Stimulated activated CD8-positive, alpha-beta memory T cell treated with anti-CD3 and anti-CD28 coated beads, Interleukin-4, amount 100 ng/mL, for 4 hours (primary cell): ENCODE measurements around the gene ATP13A4.
"Not testable (repeated sequence)": the region's sequence is repeated elsewhere in the genome, so short reads cannot be mapped to it uniquely, and the experiment has no call there.

Experiments
- DNase-seq, 2 donors: peaks; one replicate each; pipeline ENCODE4 v3.0.0-alpha.2; 2020; ENCODE audit warnings: low read depth in 2 of 2, low spot score in 1 of 2

The ATP13A4 gene

DNA sequence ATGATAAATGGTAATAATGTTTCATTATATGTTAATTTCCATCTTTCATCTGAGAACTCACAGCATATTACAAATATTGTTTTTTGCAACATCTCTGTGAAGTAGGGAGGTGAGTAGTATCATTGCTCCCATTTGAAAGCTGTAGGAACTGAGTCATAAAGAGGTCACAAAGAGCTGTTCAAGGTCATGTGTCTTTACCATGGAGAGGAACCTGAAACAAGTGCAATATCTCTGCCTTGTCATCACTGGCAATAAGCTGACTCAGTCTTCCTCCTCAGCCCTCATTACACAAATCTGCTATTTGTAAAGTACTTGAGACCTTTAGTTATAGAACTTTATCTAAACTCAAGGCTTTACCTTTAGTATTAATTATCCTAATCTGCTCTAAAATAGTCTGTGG lies 4.4 kb upstream of the ATP13A4 start:
- no peak for DNase-seq

DNA sequence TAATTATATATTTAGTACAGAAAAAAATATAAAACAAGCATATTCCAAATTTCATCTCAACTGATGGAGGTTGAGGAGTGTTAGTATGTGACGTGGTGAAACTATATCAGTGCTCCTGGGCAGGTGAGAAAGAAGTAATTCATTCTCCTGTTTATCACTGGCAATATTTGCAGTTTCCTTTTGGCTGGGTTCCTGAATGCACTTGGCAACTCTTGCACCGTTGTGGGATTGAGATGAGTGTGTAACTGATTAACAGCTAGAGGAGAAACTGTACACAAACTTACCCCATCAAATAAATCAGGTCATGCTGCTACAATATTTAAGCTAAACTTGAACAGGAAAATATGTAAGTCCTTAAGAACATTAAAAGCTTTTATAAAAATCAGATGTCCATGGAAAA lies 2.1 kb upstream of the ATP13A4 start:
- no peak for DNase-seq

DNA sequence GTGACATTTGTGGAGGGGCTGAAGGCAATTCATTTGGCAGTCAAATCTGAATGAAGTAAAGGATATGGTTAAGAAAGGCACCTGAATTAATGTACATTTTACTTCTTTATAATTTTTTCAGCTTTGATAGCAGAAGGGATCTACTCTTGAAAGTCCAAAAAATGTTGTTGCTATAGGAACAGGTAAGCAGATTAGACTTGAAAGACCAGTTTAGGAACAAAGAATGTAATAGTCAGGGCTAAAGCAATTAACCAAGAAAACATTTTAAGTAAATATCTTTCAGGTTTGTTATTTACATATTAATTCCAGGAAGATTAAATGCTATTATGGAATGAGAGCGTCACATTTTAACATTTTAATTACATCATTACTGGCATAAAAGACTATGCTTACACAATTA lies 1.1 kb downstream of the ATP13A4 start:
- no peak for DNase-seq

DNA sequence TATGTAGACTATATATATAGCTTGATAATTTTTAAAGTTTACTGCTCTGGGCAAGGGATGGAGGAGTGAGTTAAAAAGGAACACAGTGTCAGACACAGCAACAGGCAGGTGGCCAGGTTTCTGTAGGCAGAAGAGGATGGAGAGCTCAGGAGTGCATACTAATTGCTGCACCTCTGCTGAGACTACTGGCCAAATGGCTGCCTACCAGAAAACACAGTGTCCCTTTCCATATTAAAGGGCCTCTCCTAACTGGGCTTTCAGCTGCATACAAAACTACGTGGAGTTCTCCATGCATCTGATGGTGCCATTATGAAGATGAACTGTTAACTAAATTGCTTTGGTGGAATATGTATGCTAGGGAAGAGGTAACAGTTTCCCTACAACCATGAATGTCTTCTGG lies 1.8 kb downstream of the ATP13A4 start:
- DNase-seq = no peak

DNA sequence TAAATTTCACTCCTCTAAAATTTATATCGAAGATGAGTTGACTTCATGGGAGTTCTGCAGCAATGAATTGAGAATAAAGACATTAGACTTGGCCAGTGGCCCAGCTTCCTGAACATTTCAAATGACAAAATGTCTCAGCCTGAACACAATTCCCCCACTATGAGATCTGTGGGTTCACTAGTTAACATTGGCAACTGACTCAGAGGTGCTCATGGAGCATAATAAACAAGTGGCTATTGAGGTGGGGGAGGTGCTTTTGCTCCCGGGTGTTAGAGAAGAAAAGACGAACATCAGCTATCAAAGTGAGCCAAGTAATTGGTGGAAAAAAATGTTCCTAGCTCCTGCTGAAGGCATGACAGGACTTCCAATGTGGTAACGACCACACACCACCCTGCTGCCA lies 6.3 kb downstream of the ATP13A4 start:
- DNase-seq = no peak

DNA sequence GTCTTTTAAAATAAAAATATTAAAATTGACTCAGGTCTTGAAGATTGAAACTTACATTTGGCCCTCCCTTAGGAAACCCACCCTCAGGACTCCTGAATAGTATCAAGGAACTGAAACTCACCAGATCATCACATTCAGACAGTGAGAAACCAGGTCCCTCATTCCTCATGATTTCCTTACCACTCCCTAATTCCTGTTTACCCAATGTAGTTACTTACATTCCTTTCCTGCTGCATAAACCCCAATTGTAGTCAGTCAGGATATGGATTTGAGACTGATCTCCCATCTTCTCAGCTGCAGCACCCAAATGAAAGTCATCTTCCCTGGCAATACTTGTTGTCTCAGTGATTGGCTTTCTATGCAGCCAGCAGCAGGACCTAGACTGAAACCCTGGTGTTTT lies 8.6 kb downstream of the ATP13A4 start:
- DNase-seq = no peak

DNA sequence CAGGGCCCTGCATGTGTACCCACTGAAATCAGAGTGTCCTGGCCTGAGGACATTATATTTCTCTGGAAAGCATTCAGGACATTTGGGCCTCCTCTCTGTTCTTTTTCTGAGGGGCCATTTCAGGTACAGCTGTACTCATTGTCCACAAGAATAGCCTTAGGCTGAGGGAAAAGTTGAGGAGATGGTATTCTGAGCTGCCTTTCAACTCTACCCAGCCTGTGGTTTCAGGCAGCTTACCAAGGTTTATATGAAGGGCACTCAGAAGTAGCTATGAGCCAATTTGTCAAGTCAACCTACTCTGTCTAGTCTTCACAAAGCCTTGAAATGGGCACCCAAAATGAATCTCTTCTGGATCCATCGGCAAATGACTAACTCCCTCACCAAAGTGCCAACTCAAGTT lies 9.4 kb downstream of the ATP13A4 start:
- no peak for DNase-seq

DNA sequence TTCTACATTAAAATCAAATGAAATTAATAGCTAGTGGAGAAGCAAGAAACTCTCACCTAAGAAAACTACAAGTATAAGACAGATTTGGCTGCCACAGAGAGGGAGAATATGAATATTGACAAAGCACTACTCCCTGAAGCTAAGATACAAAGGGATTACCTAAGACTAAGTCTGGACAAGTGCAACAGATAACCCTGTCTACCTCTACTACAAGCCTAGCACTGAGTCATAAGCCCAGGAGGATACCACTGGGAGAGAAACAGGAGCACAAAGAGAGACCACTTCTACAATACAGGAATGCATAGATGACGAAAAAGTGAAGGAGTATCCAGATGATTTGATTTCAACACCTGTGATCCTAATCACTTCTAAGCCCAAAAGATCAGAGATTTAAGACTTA lies 10.4 kb downstream of the ATP13A4 start:
- no peak for DNase-seq

DNA sequence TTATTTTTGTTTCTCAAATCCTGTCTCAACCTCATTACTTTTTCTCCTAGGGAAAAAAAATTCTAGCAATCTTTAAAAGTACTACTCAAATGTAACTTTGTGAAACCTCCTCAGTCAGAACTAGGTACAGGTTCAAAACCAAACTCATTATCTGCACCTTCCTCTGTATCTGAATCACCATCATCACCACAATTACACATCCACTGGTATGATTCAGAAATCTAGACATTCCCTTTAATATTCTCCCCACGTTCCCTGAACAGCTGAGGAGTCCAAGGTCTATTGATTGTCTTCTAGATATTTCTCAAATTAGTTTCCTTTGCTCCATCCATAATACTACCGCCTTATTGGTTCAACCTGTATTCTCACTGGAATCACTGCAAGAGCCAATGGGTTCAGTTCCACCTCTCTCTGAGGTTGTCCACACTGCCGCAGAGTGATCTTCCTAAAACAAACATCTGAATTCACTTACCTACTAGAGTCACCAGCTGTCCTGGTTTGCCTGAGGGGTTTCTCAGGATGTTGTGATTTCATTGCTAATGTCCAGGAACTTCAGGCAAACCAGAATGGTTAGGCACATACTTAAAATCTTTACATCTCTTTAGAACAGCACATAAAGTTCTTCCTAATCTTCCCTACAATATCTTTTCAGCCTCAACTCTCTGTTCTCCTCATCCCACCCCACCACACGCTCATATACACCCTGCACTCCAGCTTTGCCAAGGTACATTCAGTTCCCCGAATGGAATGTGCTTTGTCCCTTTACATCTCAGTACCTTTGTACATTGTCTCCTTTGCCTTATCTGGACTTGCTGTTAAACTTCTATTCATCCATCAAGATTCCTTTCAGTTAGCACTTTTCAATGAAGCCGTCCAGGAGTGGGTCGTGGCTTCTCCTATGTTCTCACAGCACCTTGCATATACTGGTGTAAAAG lies 24.2 kb downstream of the ATP13A4 start:
- DNase-seq = no peak

DNA sequence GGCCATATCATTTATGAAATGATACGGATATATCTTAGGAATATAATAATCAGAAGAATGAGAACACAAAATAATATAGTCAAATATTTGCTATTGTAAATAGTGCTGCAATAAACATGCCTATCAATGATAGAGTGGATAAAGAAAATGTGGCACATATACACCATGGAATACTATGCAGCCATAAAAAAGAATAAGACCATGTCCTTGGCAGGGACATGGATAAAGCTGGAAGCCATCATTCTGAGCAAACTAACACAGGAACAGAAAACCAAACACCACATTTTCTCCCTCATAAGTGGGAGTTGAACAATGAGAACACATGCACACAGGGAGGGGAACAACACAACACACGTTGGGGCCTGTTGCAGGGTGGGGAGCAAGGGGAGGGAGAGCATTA lies 28.6 kb downstream of the ATP13A4 start:
- not testable (repeated sequence) for DNase-seq

DNA sequence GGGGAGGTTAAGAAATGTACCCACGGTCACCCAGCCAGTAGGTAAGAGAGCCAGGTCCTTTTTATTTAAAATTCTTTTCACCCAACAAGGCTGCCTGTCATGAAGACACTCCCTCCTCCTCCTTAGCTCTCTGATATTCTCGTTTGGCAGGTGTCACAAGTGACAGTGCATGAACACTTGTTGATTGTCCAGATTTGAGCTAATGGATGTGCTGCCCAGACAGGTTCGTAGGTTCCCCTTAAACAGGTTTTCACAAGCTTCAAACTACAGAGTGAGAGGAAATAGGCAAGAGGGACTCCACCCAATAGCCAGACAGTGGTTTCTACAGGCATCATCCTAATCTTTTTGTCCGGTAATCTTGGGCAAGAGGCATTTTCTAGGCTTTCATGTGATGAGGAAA lies 32.2 kb downstream of the ATP13A4 start:
- no peak for DNase-seq

DNA sequence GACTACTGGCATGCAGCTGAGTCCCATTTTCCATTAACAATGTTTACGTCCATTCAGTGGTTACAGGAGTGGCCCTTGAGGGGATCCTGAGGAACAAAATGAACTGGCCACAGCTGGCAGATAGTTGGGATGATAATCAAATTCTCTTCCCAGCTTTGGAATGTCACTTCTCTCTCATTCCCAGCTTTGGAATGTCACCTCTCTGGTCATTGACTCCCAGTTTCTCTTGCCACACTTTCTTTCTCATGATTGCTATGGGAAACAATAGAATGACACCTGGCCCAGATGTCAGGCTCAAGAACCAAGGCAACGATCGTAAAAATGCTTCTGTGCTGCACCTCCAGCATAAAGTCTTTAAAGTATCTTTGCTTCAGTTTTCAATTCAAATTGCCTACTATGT lies 34.0 kb downstream of the ATP13A4 start:
- no peak for DNase-seq

DNA sequence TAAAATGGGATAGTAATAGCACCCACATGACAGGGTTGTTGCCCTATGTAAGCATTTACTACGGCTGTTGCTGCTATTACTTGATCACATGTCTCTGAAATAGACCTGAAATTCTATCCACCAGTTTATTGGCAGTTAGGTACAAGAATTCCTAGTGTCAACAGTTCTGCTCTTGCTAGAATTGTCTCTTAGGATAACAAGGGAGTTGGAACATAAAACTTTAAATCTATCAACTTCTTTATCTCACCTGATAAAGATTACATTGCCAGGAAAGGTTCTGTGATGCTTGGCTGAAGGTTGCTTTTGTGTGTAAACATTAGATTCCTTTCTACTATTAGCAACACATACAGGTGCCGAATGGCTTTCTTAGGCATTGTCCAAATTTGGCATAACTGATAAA lies 38.7 kb downstream of the ATP13A4 start:
- DNase-seq = no peak

DNA sequence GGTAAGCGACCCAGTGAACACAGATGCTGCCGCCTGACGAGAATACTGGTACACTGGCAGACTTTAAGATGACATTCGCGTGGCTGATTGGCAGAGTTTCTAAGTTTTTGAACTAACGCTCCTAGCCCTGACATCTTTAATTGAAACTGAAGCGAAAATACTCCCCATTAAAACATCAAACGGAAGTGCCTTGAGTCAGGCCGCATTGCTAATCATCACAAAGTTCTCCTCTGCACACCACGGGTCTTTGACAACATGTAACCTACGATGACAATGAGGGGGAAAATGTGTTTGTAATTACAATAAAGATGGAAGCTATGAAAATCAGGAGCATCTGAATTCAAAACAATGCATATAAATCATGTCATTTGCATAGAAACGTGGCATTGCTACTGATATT lies 44.5 kb downstream of the ATP13A4 start:
- DNase-seq = no peak

DNA sequence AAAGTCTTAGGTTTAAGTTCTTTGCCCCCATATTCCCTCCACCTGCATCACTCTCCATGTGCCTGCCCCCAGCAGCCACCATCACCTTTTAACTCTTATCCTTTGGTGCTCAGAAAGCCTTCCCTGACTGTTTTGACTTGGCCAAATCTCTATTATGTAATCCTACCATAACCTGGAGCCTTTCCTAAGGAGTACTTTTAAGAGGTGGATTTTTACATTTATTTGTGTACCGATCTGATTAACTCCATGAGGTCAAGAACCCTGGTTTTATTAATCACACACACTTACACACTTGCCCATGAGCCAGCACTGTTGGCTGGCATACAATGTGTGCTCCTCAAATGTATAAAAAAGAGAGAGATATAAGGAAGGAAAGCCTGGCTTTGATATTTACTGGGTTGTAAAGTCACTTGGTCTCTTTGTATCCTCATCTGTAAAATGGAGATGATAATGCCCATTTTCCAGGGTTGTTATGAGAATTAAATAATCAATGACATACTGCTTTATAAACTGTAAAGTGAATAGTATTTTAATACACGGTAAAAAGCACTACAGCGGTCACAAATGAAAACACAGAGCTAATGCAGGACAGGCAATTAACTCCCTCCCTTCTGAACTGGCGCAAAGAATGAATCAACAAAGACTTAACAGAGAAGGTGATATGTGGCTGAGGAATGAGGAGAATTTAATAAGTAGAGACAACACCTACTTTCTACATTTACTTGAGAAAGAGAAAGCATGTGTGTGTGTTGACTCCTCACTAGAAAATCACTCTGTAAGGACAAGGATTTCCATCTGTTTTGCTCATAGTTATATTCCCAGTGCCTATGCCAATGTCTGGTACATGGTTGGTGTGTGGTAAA lies 45.4 kb downstream of the ATP13A4 start:
- no peak for DNase-seq

DNA sequence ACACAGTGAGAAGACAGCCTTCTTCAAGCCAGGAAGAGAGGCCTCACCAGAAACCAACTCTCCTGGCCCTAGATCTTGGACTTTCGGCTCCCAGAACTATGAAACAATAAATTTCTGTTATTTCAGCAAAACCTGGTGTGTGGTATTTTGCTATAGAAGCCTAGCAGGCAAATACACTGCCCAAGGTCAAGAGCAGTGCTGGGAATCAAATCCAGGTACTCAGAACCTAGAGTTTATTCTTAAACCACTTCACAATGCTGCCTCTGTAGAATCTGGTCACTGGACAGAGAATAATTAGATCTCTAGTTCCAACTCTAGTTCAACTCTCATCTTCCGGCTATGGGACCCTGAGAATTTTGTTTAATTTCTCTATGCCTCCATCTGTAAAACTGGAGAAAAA lies 46.6 kb downstream of the ATP13A4 start:
- DNase-seq = no peak

DNA sequence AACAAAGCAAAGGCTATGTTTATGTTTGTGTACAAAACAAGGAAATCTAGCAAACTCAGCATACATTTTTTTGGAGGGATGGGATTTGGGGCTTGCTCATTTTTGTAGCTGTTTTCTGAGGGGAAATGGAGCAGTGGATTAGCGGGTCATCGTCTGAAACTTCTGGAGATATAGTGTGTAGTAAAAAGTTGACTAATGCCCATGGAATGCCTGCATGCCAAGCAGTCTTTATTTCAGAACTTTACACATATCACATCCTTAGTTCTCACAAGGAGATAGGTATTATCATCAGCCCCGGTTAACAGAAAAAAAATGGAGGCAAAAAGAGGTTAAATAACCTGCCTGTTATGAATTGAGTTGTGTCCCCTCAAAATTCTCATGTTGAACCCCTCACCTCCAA lies 47.1 kb downstream of the ATP13A4 start:
- no peak for DNase-seq

DNA sequence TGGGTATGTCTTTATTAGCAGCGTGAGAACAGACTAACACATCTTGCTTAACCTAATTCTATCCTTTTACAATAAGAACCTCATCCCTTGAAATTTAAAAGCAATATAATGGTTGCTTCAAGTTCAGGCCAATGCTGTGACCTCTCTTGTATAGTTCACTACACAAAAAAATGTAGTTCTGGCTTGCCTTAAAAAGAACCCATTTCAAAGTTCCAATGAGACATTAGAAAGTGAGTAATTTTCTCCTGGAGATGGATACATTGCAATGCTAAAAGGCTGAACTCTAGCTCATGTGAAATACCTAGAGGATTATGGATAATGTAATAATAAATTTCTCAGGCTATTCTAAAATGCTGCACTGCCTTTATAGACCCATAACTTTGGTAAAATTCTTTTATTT lies 47.8 kb downstream of the ATP13A4 start:
- no peak for DNase-seq

DNA sequence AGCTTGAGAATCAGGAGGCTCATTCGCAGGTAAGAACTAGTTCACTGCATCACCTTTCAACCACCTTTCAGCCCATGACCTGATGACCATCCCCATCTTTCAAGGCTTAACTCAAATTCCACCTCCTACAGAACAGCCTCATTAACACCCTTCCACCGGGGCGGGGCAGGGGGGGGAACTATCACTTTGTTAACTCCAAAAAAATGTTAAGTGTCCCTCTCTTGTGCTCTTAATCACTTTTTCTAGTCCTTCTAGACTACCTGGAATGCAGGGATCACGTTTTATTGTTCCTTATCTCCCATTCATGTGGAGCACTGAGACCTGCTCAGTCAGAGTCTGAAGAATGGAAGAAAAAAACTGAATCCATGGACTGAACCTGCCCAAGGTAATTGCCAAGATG lies 51.8 kb downstream of the ATP13A4 start:
- DNase-seq = no peak

DNA sequence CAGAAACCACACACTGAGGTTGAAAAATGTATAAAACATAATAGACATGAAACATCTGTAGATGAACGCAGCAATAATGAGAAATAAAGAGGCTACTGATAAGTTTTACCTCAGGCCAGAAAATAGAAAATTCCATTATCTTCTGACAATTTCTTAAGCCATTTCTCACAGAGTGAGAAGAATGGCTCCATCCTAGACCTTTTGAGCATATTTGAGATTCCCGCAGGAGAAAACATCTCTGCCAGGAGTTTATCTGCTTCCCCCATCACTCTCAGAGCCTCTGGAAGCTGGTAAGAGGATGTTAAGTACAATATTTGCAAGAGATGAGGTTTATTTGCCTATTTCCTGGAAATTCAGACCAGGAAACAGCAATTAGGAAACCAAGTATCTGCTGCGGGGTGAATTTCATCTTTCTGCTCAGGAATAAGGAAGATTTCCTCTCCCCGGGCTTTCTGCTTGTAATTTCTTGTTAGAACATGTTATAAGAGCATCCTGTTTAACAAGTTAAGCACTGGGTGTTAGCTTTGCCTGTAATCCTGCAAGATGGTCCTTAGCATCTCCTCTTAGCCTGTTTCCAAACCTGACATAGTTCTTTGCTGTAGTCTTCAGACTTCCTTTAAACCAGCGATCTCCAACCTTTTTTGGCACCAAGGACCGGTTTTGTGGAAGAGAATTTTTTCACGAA lies 54.8 kb downstream of the ATP13A4 start:
- DNase-seq = no peak

DNA sequence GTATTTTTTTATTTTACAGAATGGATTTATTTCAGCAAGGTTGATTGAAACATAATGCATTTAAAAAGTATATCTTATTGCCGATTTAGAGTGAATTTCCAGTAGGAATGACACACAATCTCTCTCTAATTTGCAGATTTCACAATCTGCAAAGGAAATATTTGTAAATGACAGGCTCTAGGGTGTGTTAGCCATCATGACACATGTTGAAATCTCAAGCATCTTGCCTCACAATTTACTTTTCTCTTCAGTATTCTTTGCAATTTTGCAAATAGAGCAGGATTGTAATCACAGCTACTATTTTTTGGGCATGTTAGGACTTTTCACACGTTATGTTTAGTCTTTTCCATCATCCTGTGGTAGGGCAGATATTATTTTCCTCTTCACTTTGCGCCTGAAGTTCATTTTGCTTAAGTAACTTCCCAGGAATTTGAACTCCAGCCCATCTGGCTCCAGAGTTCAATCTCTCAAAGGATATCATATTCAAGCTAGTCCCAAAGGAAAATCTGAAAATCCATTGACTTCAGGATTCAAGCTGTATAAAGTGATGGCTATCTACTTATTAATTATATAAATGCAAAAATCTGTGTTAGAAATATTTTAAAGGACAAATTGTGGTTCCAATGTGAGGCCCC lies 55.4 kb downstream of the ATP13A4 start:
- no peak for DNase-seq
